Right hindlimb (tissue), 1 donor: ENCODE measurements around the gene SEC14L2.
"Not testable (repeated sequence)": the region's sequence is repeated elsewhere in the genome, so short reads cannot be mapped to it uniquely, and the experiment has no call there.

Source experiments
- DNase-seq: peaks from one replicate; pipeline ENCODE4 v3.0.0-alpha.2; 2018

SEC14L2 gene

DNA sequence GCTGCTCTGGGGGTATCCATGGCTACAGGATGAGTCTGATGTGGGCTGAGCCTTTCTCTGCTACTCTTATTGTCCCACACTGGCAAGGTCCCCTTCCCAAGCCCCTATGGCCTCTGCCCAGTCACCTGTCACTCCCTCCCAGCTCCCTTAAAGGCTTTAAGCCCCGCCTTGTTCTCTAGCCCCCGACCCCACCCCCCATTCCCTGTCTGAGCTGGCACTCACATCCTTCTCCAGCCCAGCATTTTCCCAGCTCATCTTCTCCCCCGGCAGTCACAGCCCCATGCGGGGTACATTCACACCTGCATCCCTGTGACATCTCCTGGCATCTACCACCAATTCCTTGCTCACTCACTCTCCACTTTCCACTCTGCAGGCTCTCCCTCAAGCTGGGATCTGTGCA, 33.1 kb downstream of the SEC14L2 start:
- no peak for DNase-seq

DNA sequence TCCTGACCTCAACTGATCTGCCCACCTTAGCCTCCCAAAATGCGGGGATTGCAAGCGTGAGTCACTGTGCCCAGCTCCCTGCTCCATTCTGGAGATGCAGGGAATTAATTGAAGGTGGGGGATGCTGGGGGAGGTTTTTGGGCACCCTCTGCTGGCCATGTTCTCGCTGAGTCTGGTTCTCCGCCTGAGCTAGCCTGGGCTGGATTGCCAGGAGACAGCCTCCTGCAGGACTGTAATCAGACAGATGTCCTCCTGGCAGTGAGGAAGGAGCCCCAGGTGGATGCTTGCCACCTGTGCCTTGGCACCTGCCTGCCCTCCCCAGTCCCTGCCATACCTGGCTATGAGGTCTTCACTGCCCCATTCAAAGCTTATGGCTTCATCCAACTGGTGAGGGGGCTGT, 34.1 kb downstream of the SEC14L2 start:
- DNase-seq, result no peak

DNA sequence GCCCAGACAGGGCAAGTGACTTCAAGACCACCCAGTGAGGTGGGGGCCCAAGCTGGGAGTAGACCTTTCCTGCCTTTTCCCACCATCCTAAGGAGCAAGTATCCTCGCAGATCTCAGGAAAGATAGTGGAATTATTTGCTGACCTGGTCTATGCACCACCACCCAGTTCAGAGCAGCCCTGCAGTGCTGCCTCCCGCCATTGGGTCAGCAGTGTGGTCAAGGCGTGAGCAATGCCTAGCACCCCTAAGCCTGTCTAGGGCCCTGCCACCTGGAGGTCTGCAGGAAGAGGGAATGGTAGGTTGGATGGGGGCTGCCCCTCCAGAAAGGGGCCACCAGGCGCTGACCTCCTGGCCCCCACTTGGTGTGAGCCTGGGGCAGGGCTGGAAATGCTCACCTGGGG, 35.3 kb downstream of the SEC14L2 start:
- no peak for DNase-seq

DNA sequence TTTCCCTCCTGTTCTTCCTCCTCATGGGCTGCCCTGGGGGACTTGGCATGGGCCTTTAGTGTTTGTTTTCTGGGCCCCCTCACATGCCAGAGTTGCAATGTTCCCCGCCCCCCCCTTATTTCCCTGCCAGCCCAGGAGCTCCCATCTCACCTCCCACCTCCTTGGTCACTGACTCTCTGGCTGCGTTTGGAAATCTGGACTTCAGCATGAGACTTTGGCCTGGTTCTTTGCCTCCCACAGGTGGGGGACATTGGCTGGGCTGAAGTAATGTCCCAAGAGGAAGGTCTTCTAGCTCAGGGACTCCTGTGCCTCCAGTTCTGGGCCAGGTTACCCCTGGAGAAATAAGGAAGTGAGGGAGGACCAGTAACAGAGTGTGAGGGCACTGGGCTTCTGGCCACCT, 35.7 kb downstream of the SEC14L2 start:
- no peak for DNase-seq

GRCh38 chr22:30433227-30433626, 36.4 kb downstream of the SEC14L2 start:
- DNase-seq, result no peak

GRCh38 chr22:30433773-30434172, 37.0 kb downstream of the SEC14L2 start:
- DNase-seq, result no peak

GRCh38 chr22:30434843-30435242, 38.0 kb downstream of the SEC14L2 start:
- DNase-seq, result no peak

GRCh38 chr22:30435674-30436126, 38.9 kb downstream of the SEC14L2 start:
- DNase-seq, result no peak

- DNase-seq, result no peak
Observed at GRCh38 chr22:30436196-30436595, 39.4 kb downstream of the SEC14L2 start.

DNA sequence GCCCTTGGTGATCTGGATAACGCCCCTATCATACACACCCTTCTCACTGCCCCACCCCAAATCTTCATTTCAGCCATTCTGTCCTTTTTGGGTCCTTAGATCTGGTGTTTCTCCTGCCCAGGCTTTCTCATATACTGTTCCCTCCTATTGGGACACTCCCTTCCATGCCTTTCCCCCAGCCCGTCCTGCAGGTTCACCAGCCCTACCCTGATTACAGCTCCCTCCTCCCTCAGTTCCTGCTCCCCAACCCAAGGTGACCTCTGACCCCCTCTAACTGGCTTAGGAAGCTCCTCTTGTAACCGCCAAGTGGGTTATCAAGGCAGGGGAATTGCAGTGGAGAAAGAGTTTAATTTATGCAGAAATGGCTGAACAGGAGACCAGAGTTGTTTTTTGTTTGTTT, 41.7 kb downstream of the SEC14L2 start:
- DNase-seq, result no peak

DNA sequence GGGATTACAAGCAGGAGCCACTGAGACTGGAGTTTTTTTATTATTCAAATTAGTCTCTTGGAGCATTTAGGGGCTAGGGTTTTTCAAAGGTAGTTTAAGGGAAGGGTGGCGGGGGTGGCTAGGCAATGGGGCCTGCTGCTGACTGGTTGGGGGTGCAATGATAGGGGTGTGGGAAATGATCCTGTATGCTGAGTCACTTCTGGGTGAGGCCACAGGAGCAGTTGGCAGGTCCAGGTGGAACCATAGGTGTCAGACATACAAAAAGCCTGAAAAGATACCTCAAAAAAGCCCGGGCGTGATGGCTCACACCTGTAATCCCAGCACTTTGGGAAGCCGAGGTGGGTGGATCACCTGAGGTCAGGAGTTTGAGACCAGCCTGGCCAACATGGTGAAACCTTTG, 42.4 kb downstream of the SEC14L2 start:
- no peak for DNase-seq

DNA sequence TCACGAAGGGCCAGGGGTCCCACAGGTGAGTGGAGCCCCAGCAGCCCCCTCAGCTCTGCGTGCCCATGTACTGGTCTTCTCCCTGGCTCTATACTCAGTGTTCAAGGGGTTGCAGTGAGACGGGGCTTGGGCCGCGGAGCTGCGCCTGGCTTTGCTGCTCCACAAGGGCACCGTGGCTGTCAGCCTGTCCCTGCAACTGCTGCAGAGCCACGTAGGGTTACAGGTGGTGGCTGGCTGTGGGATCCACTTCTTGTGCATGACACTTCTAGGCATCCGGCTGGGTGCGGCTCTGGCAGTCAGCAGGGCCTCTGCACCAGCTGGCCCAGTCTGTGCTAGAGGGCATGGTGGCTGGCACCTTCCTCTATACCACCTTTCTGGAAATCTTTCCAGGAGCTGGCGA, 43.0 kb downstream of the SEC14L2 start:
- DNase-seq, result no peak

DNA sequence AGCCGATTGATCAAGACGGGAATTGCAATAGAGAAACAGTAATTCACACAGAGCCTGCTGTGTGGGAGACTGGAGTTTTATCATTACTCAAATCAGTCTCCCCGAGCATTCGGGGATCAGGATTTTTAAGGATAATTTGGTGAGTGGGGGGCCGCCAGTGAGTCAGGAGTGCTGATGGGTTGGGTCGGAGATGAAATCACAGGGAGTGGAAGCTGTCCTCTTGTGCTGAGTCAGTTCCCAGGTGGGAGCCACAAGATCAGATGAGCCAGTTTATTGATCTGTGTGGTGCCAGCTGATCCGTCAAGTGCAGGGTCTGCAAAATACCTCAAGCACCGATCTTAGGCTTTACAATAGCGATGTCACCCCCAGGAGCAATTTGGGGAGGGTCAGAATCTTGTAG, 44.3 kb downstream of the SEC14L2 start:
- DNase-seq, result no peak

GRCh38 chr22:30444632-30445437, 48.0 kb downstream of the SEC14L2 start:
- DNase-seq, result no peak

- no peak for DNase-seq
Observed at GRCh38 chr22:30445438-30446145, 48.8 kb downstream of the SEC14L2 start.

DNA sequence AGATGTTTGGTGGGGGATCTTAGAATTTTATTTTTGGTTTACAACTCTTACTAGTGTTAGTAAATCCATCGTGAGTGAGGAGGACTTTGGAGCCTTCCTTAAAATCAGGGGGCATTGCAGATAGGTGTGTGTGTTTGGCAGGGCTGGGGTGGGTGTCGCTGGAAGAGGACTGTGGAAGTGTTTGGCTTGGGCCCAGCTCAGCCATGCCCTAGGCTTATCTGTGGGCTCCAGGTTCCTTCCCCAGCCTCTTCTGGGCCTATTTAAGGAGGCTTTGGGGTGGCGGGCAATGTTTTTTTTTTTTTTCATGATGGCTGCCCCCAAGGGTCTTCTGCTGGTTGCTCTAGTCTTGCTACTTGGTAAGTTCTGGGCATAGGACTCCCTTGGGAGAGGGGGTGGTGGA, 50.8 kb downstream of the SEC14L2 start:
- no peak for DNase-seq

DNA sequence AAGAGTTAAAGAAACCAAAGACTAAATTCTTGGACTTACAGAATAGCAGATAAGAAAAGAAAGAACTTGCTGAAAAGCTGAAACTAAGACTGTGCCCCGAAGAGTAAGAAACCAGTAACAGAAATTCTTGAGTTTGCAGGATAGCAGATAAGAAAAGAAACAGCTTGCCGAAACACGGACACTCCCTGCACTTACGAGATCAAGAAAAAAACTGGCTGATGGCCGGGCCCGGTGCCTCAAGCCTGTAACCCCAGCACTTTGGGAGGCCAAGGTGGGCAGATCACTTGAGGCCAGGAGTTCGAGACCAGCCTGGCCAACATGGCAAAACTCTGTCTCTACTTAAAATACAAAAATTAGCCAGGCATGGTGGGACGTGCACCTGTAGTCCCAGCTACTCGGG, 54.7 kb downstream of the SEC14L2 start:
- DNase-seq, result not testable (repeated sequence)

- no peak for DNase-seq
Observed at GRCh38 chr22:30452861-30453260, 56.0 kb downstream of the SEC14L2 start.

- no peak for DNase-seq
Observed at GRCh38 chr22:30453731-30454510, 57.1 kb downstream of the SEC14L2 start.

- no peak for DNase-seq
Observed at GRCh38 chr22:30455075-30455840, 58.4 kb downstream of the SEC14L2 start.

DNA sequence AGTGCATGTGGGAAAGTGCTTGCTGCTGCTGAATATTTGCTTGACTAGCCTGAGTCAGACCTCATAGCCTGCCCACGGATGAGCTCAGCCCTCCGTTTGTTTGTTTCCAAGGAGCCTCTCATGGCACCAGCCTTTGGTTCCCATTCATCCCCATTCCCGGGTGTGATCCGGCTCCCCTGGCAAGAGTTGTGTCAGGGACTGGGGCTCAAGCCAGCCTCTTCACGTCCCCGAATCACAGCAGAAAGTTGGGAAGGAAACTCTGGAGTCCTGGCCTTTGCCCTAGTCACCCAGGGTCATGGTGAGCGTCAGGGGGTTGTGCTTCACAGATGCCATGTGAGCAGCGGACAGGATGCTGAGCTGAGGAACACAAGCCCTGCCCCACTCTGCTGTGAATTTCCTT, 61.2 kb downstream of the SEC14L2 start:
- no peak for DNase-seq

GRCh38 chr22:30459181-30460052, 62.6 kb downstream of the SEC14L2 start:
- DNase-seq, result no peak
